ENCODE data around the gene CA14.

- TF ChIP-seq, protein P1, sequence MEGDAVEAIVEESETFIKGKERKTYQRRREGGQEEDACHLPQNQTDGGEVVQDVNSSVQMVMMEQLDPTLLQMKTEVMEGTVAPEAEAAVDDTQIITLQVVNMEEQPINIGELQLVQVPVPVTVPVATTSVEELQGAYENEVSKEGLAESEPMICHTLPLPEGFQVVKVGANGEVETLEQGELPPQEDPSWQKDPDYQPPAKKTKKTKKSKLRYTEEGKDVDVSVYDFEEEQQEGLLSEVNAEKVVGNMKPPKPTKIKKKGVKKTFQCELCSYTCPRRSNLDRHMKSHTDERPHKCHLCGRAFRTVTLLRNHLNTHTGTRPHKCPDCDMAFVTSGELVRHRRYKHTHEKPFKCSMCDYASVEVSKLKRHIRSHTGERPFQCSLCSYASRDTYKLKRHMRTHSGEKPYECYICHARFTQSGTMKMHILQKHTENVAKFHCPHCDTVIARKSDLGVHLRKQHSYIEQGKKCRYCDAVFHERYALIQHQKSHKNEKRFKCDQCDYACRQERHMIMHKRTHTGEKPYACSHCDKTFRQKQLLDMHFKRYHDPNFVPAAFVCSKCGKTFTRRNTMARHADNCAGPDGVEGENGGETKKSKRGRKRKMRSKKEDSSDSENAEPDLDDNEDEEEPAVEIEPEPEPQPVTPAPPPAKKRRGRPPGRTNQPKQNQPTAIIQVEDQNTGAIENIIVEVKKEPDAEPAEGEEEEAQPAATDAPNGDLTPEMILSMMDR (IDR thresholded peaks at IDR 0.05): no peak
- TF ChIP-seq POLR2AphosphoS5 (IDR thresholded peaks at IDR 0.05; ENCODE audit: low read depth, low read length): no peak
- TF ChIP-seq REST (IDR thresholded peaks at IDR 0.05; ENCODE audit: insufficient read depth in 1 of 2, low read depth in 2 of 2, low read length in 1 of 2): no peak
- no peak for TF ChIP-seq TCF7L2 (IDR thresholded peaks at IDR 0.05; ENCODE audit: low read depth, low read length)
- TF ChIP-seq SIN3A (IDR thresholded peaks at IDR 0.05; ENCODE audit: borderline replicate concordance, insufficient read depth, low read depth, low read length): no peak
These were observed 37.9 kb downstream of the CA14 start for GRCh38 chr1:150295476-150295875.

Measured in Panc1 (cell line).